ENCODE results near the gene COL8A2.
"Not testable (repeated sequence)": the region's sequence is repeated elsewhere in the genome, so short reads cannot be mapped to it uniquely, and the experiment has no call there.

The COL8A2 gene

GRCh38 chr1:36125129-36125991 lies at the start of gene COL8A2:
COL8A2 (minus strand) TSS chr1:36125222; CDS start chr1:36100242, 24,980 bp downstream.
- no peak for DNase-seq

- no peak for DNase-seq
These were observed 49.7 kb upstream of the COL8A2 start for GRCh38 chr1:36174713-36175112.

- DNase-seq, result no peak
These were observed 48.0 kb upstream of the COL8A2 start for GRCh38 chr1:36172983-36173382.

GRCh38 chr1:36172017-36172747 lies 47.2 kb upstream of the COL8A2 start:
- no peak for DNase-seq

DNA sequence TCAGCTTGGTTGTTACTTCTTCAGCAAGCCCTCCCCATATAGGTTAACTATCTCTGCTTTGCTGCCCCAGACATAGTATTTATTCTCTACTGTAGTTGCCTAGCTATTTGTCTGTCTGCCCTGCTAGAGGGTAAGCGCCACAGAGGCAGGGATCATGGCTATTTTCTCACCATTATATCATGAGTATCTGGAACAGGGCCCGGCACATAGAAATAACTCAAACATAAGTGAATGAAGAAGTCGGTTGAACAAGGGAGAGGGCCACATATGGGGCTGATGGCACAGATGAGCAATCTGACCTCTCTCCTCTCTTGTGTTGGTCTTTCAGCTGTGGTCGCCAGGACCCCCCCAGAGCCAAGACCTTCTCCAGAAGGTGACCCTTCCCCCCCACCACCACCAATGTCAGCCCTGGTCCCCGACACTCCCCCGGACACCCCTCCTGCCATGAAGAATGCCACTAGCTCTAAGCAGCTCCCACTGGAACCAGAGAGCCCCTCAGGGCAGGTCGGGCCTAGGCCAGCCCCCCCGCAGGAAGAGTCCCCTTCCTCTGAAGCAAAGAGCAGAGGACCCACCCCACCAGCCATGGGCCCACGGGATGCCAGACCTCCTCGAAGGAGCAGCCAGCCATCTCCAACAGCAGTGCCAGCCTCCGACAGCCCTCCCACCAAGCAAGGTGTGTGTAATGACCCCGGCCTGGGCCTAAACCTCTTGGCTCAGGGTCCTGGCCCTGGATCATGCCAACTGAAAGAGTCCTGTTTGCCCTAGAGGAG lies 45.8 kb upstream of the COL8A2 start:
- no peak for DNase-seq

- DNase-seq, result no peak
These were observed 43.5 kb upstream of the COL8A2 start for GRCh38 chr1:36168514-36168913.

DNA sequence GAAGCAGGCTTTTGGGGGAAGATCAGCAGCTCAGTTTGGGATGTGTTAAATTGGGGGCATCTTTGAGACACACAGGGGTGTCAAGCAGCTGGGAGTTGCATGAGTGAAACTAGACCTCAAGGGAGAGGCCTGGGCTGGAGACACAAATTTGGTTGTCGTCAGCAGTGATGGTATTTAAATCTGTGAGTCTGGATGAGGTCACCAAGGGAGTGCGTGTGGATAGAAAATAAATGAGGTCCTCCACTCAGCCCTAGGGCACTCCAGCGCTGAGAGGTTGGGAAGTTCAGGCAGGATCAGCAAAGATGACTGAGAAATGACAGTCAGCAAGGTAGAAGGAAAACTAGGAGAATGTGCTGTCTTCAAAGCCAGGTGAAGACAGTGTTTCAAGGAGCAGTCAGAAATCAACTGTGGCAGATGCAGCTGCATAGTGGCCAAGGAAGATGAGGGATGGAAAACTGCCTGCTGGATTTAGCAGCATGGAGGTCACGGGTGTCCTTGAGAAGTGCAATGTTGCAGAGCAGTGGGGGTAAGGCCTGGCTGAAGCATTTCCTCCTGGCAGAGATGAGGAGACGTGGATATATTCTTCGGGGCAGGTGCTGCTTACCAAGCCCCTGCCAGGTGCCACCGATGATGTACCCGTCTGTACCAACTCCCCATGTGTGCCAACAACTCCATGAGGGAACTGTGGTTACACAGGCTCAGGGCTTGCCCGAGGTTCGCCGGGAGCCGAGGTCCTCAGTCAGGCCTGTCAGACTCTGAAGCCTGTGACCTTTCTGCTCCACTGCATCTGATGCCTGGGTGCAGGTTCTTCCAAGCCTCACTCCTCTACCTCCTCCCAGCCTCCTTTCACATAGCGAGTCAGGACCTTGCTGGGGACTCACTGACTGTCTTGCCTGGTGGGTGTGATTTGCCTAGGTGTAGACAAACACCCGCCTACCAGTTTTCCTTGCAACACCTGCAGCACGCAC lies 42.2 kb upstream of the COL8A2 start:
- no peak for DNase-seq

DNA sequence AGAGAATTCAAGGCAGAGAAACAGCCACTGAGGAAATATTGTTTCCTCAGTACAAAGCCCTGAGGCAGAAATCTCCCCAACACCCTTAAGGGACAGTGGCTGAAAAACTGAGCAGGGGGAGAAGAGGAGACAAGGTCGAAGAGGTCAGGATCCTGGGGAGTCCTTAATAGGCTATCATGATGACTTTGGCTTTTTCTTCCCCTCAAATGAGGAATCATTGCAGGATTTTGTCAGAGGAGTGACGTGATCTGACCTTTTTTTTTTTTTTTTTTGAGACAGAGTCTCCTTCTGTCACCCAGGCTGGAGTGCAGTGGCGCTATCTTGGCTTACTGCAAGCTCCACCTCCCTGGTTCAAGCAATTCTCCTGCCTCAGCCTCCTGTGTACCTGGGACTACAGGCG lies 41.1 kb upstream of the COL8A2 start:
- DNase-seq, result no peak

DNA sequence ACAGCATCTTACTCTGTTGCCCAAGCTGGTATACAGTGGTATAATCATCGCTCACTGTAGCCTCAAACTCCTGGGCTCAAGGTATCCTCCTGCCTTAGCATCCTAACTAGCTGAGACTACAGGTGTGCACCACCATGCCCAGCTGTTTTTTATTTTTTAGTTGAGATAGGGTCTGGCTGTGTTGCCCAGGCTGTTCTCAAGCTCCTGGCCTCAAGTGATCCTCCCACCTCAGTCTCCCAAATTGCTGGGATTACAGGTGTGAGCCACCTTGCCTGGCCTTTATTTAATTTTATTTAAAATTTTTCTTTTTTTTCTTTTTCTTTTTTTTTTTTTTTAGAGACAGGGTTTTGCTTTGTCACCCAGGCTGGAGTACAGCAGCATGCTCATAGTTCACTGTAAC lies 40.1 kb upstream of the COL8A2 start:
- no peak for DNase-seq

DNA sequence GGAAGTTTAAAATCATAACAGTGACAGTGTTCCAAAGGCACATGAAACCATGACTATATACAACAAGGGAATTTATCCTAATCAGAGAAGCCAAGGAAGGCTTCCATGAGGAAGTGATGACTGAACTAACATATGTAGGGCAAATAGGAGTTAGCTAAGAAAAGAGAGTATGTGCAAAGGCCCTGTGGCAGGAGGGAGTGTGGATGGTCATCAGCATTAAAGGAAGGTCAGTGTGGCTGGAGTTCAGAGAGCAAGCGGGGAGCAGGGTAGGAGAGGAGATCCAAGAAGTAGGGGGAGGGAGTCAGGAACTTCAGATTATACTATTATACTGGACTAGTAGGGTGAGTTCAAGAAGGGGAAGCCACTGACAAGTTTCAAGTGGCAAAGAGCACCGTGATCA lies 39.3 kb upstream of the COL8A2 start:
- DNase-seq, result no peak

GRCh38 chr1:36163426-36163825 lies 38.4 kb upstream of the COL8A2 start:
- DNase-seq, result no peak

GRCh38 chr1:36162680-36163239 lies 37.7 kb upstream of the COL8A2 start:
- DNase-seq, result no peak

DNA sequence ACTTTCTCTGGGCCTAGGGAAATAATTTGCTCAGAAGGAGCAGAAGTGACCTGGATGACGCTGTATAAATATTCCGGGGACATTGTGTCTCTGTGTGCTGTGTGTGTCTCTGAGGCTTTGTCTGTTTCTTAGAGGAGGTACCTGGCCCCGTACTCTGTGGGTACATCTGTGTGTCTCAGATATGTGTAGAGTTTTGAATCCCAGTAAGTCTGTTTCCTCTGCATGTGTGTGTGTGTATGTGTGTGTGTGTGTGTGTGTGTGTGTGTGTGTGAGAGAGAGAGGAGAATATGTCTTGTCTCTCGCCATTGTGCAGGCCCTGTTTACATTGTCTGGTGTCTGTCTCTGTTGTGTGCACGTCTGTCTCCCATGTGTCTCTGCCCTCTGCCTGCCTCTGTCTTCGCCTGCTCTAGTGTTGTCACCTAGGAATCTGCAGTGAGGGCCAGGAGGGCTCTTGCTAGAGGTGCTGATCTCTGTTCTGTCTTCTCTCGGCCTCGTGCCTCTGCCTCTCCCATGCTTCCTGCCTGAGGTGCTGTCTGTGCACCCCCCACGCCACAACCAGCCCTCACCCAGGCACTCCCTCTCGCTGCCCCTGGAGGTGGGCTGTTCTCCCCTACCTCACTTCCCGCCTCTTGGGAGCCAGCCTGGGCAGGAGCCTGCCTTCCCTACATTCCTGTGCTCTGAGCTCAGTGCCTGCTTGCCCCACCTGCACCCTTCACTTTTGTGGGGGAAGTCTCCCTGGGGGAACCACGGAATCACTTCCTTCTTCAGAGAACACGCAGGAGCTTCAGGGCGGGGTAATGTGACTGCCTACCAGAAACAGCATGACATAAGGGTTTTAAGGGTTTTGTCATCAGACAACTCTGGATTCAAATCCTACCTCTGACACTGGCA lies 36.9 kb upstream of the COL8A2 start:
- DNase-seq, result no peak

DNA sequence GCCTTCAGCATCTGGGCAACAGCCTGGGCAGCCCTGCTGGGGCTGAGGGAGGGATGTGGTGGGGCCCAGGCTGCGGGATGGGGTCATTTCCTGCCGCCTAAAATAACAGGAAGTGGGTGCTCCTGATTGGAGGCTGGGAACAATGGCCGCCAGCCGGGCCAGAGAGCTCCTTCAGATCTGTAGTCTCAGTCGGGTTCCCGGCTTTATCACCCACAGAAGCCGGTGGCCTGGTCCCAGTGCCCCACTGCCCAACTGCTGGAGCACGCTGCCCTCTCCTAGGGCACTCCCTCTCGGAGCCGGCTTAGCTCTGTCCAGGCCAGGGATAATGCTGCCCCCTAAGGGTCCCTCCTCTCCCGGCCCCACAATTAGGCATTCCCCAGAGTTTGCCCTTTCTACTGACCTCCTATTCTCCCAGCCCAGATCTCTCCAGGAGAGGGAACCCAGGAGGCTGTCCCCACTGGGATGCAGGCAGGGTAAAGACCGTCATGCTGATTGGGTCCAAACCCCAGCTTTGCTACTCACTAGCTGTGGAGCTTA lies 36.0 kb upstream of the COL8A2 start:
- peak; percentile 9 for DNase-seq

DNA sequence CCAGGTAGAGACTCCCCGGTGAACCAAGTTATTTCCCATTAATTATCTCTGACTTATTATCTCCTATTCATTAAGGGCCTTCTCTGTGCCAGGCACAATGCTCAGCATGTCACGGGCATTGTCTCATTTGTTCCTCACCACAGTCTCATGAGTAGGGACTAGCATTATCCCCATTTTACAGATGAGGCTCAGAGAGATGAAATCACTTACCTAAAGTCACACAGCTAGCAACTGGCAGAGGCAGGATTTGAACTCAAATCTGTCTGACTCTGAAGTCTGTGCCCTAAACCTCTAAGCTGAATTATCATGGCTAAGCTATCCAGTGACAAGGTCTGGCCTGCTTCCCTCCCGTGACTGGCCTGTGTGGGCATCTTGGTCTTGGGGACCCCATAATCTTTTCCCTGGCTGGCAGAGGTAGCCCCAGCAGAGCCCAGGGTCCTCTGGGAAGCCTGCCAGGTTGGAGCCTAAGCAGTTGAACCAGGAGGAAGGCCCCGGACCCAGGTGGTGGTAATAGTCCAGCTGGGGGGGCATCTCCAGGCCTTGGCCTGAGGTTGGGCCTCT lies 35.4 kb upstream of the COL8A2 start:
- DNase-seq, result no peak

DNA sequence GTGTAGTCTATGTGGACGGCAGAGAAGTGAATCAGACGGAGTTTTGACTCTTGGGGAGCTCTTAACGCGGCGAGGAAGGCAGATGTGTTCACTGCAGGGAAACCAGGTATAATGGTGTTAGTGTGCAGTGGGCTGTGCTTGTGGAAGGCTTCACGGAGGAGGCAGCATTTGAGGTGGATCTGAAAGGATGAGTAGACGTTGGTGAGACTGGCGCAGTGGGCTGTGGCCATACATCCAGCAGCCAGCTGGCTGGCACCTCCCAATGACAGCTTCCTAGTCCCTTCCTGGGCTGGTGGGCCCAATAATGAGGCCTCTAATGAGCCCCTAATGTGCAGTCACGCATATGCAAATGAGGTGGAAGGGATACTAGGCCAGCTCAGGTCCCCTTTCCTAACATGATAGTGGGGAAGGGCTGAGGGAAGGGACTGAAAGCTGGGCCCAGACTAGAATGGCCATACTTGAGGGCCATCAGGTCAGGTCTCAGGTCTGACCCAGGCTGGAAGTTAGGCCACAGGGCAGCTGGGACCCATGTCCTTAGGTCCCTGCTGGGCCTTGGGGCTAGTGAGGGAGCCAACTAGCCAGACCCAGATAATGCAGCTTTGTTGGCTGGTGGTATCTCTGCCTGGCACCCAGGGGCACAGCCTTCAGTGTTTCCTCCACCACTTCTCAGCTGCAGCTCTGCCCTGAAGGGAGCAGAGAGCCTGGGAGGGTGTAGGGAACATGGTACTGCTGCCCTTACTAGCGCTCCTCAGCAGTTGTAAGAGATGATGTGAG lies 34.8 kb upstream of the COL8A2 start:
- no peak for DNase-seq

- not testable (repeated sequence) for DNase-seq
These were observed 33.8 kb upstream of the COL8A2 start for GRCh38 chr1:36158827-36159252.

GRCh38 chr1:36157973-36158826 lies 33.2 kb upstream of the COL8A2 start:
- DNase-seq, result no peak

All from NCI-H2029 treated with DMSO at 0.1 percent for 48 hours (cell line).